ENCODE measurements around the gene TNFRSF18. TPM values are rescaled to one million over a fixed set of nuclear protein-coding genes. Genes with fewer than 3 reads are reported as not detected.

TNFRSF18 gene
- total and polyA plus RNA-seq, 3 donors from 2014 or later, result 0.67 TPM; not detected in 2

DNA sequence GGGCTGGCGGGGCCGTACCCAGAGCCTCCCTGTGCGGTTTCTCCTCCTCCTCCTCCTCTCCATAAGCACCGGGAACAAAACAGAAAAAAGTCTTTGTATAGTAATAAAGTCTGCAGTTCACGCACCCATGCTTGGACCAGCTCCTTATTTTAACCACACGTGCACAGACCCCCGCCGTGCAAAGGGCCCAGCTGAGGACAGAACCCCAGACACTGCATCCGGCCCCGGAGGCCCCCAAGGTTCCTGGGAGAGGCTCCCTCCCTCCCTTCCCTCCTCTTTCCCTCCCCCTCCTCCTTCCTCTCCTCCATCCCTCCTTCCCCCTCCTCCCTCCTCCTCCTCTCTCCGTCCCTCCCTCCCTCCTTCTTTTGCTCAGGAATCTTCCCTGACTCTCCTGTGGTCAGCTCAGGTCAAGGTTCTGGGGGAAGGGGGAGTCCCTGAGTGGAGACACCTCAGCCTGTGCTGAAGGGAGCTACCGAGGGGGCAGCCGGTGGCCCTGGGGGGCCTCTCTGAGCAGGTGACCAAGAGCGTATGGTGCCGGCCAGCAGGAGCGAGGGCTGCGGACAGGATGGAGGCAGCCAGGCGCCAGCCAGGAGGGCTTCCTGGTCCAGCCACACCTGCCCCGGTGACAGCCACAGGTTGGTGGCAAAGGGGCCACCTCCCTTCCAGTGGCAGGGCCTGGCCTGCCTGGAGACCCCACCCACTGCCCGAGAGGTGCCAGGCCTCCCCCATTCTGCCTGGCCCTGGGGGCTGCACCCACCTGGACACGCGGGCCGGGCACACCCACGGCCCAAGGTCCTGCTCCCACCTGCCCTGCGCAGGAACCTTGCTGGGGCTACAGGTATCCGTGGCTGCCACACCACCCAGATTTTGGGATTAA is 35.9 kb downstream of the TNFRSF18 start:
- H3K27ac ChIP-seq, result no peak overlapping the region
- 29 to 49% methylated on average over 11 to 26 of the region's 26 CpGs for WGBS, 2 donors
- no peak for DNase-seq
- intact Hi-C loops (cut with DNase I; ENCODE audit: low total_unique reads), result no loop called here
- no peaks in the 10 kb centered on the region for H3K9me3 ChIP-seq
- H3K4me3 ChIP-seq, result no peak overlapping the region
- TF ChIP-seq CTCF (IDR thresholded peaks at IDR 0.05) (no peak), POLR2A (IDR thresholded peaks at IDR 0.05) (no peak)
- no peaks in the 10 kb centered on the region for H3K27me3 ChIP-seq
- no peaks in the 10 kb centered on the region for H3K36me3 ChIP-seq (ENCODE audit: low read depth, missing control alignments)
- no peaks in the 10 kb centered on the region for H3K4me1 ChIP-seq

GRCh38 chr1:1169429-1170214 is 36.8 kb downstream of the TNFRSF18 start:
- H3K4me3 ChIP-seq, result no peak overlapping the region
- no peaks in the 10 kb centered on the region for H3K36me3 ChIP-seq (ENCODE audit: low read depth, missing control alignments)
- H3K4me1 ChIP-seq, result no peaks in the 10 kb centered on the region
- TF ChIP-seq POLR2A (IDR thresholded peaks at IDR 0.05) (no peak), CTCF (IDR thresholded peaks at IDR 0.05) (no peak)
- intact Hi-C loops (cut with DNase I; ENCODE audit: low total_unique reads), result no loop called here
- no peaks in the 10 kb centered on the region for H3K27me3 ChIP-seq
- no peak overlapping the region for H3K27ac ChIP-seq
- DNase-seq, result no peak
- H3K9me3 ChIP-seq, result no peaks in the 10 kb centered on the region
- WGBS, 2 donors, result 56 to 63% methylated on average over 13 to 31 of the region's 32 CpGs

DNA sequence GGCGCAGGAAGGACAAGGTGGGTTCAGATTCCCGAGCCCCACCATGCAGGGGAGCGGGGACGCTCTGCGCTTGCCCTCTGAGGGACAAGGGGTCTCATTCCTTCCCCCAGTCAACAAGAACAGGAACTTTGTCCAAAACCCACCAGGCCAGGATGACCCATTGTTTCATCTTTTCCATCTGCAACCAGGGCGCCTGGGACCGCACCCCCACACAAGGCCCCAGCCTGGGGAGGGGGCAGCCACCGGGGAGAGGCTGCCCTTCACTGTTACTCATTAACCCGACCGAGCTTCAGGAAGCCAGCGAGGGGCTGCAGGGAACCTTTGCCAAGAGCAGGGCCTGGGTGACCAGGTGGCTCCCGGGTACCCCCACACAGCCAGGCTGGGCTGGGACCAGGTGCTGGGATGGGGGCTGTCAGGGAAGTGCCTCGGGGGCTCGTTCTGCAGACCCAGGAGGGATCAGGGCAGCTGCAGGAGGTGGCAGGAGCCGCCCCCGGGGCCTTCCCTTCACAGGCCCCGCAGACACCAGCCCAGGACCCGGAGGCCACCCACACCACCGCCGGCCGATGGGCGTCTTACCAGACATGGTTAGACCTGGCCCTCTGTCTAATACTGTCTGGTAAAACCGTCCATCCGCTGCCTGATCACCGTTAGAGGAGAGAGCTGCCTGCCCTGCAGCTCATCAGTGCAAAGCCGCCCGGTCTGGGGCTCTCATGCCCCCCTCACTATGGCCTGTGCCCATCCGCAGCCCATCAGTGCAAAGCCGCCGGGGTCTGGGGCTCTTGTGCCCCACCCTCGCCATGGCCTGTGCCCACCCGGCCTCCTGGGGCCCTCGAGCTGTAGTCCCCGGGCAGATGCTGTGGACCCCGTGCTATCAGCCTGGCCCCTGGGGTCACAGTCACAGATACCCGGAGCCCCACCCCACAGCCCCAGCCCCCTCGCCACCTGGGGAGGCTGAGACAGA is 37.7 kb downstream of the TNFRSF18 start:
- H3K4me3 ChIP-seq, result no peak overlapping the region
- H3K27ac ChIP-seq, result no peak overlapping the region
- DNase-seq, result no peak
- intact Hi-C loops (cut with DNase I; ENCODE audit: low total_unique reads), result no loop called here
- no peak for TF ChIP-seq CTCF (IDR thresholded peaks at IDR 0.05)
- no peak for TF ChIP-seq POLR2A (IDR thresholded peaks at IDR 0.05)
- H3K36me3 ChIP-seq (ENCODE audit: low read depth, missing control alignments), result no peaks in the 10 kb centered on the region
- H3K9me3 ChIP-seq, result no peaks in the 10 kb centered on the region
- H3K27me3 ChIP-seq, result no peaks in the 10 kb centered on the region
- WGBS, 2 donors, result 70 to 74% methylated on average over 18 to 36 of the region's 37 CpGs
- no peaks in the 10 kb centered on the region for H3K4me1 ChIP-seq

DNA sequence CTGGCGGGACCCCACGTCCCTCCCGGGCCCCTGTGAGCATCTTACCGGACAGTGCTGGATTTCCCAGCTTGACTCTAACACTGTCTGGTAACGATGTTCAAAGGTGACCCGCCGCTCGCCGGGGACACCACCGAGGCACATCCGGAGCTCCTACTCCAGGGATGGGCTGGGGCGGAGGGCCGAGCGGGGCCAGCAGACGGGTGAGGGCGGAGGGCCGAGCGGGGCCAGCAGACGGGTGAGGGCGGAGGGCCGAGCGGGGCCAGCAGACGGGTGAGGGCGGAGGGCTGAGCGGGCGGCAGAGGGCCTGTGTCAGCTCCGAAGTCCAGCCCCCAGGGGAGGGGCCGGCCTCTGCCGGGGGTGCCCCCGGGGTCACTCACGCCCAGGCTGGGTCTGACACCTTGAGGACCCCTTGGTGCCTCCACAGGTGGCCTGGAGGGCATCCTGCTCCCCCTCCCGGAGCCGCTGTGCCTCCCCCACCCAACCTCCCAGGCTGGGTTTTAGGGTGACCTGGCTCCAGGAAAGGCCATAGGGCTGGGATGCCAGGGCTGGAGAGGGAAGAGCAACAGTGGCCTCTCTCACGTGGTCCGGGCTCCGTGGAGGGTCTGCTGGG is 38.4 kb downstream of the TNFRSF18 start:
- H3K9me3 ChIP-seq, result no peaks in the 10 kb centered on the region
- no peaks in the 10 kb centered on the region for H3K27me3 ChIP-seq
- DNase-seq, result no peak
- no peak overlapping the region for H3K4me3 ChIP-seq
- intact Hi-C loops (cut with DNase I; ENCODE audit: low total_unique reads), result no loop called here
- H3K36me3 ChIP-seq (ENCODE audit: low read depth, missing control alignments), result no peaks in the 10 kb centered on the region
- TF ChIP-seq POLR2A (IDR thresholded peaks at IDR 0.05) (no peak), CTCF (IDR thresholded peaks at IDR 0.05) (no peak)
- WGBS, 2 donors, result 87 to 89% methylated on average over 33 to 36 of the region's 36 CpGs
- H3K4me1 ChIP-seq, result no peaks in the 10 kb centered on the region
- H3K27ac ChIP-seq, result no peak overlapping the region

All from testis (tissue), 3 donors.